WTC11 (cell line): ENCODE measurements around the gene LMO3.

ENCODE experiments used
- JUN ChIP-seq: sonication (generic); formaldehyde crosslinking; IDR thresholded peaks from 2 replicates; pipeline ENCODE4 v1.8.0; 2023; ENCODE audit warnings: mild to moderate bottlenecking, missing genetic modification reagents
- SMAD4 ChIP-seq: sonication (generic); formaldehyde crosslinking; IDR thresholded peaks from 2 replicates; pipeline ENCODE4 v1.8.0; 2022; ENCODE audit warnings: mild to moderate bottlenecking, missing genetic modification reagents
- TEAD4 ChIP-seq: sonication (generic); formaldehyde crosslinking; IDR thresholded peaks from 2 replicates; pipeline ENCODE4 v1.8.0; 2022; ENCODE audit warnings: mild to moderate bottlenecking, missing genetic modification reagents
- TF ChIP-seq, protein P1 (sequence below): fragments of 200-600 bp; IDR thresholded peaks from 2 replicates; pipeline ENCODE4 v1.8.0; 2022; ENCODE audit warnings: antibody characterized with exemption
- TF ChIP-seq, protein P2 (sequence below): sonication (generic); formaldehyde crosslinking; IDR thresholded peaks from 2 replicates; pipeline ENCODE4 v1.8.0; 2022; ENCODE audit warnings: mild to moderate bottlenecking, missing genetic modification reagents

- TF ChIP-seq JUN (CRISPR knock-in tag) (no peak), TEAD4 (CRISPR knock-in tag) (no peak), SMAD4 (CRISPR knock-in tag) (no peak)
- TF ChIP-seq, protein P1, sequence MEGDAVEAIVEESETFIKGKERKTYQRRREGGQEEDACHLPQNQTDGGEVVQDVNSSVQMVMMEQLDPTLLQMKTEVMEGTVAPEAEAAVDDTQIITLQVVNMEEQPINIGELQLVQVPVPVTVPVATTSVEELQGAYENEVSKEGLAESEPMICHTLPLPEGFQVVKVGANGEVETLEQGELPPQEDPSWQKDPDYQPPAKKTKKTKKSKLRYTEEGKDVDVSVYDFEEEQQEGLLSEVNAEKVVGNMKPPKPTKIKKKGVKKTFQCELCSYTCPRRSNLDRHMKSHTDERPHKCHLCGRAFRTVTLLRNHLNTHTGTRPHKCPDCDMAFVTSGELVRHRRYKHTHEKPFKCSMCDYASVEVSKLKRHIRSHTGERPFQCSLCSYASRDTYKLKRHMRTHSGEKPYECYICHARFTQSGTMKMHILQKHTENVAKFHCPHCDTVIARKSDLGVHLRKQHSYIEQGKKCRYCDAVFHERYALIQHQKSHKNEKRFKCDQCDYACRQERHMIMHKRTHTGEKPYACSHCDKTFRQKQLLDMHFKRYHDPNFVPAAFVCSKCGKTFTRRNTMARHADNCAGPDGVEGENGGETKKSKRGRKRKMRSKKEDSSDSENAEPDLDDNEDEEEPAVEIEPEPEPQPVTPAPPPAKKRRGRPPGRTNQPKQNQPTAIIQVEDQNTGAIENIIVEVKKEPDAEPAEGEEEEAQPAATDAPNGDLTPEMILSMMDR: no peak
- TF ChIP-seq, protein P2, sequence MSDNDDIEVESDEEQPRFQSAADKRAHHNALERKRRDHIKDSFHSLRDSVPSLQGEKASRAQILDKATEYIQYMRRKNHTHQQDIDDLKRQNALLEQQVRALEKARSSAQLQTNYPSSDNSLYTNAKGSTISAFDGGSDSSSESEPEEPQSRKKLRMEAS (CRISPR knock-in tag): no peak
Measured at GRCh38 chr12:16606117-16606200, at the start of gene LMO3.
